ENCODE results near the gene ADGRE1. TPM values are rescaled to one million over a fixed set of nuclear protein-coding genes. Genes with fewer than 3 reads are reported as not detected.

ADGRE1 gene
- total and polyA plus RNA-seq, 8 donors = 0.09 to 15.2 (median 0.34) TPM

DNA sequence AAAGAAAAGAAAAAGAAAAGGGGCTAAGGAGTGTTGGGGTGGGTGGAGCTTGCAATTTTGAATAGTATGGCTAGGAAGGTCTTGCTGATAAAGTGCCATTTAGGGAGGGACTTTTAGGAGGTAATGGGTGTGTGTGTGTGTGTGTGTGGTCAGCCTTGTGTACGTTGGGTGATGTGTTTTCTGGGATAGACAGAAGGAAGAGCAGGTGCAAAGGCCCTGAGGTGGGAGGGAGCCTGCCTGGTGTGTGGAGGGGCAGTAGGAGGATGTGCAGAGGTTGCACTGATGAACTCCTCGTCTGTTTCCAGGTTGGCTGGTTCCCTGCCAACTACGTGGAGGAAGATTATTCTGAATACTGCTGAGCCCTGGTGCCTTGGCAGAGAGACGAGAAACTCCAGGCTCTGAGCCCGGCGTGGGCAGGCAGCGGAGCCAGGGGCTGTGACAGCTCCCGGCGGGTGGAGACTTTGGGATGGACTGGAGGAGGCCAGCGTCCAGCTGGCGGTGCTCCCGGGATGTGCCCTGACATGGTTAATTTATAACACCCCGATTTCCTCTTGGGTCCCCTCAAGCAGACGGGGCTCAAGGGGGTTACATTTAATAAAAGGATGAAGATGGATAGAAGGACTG lies 30.5 kb upstream of the ADGRE1 start:
- Histone ChIP-seq H3K27ac (no peak overlapping the region), H3K36me3 (peaks cover 0 to 53% of the 10 kb centered on the region in 2 donors), H3K27me3 (peaks cover 0 to 5% of the 10 kb centered on the region in 2 donors), H3K9me3 (no peaks in the 10 kb centered on the region), H3K4me3 (no peak overlapping the region), H3K4me1 (no peaks in the 10 kb centered on the region)
- ATAC-seq (no peak), DNase-seq (peak in 1 of 4 donors; percentile 74)
- TF ChIP-seq, protein P1, sequence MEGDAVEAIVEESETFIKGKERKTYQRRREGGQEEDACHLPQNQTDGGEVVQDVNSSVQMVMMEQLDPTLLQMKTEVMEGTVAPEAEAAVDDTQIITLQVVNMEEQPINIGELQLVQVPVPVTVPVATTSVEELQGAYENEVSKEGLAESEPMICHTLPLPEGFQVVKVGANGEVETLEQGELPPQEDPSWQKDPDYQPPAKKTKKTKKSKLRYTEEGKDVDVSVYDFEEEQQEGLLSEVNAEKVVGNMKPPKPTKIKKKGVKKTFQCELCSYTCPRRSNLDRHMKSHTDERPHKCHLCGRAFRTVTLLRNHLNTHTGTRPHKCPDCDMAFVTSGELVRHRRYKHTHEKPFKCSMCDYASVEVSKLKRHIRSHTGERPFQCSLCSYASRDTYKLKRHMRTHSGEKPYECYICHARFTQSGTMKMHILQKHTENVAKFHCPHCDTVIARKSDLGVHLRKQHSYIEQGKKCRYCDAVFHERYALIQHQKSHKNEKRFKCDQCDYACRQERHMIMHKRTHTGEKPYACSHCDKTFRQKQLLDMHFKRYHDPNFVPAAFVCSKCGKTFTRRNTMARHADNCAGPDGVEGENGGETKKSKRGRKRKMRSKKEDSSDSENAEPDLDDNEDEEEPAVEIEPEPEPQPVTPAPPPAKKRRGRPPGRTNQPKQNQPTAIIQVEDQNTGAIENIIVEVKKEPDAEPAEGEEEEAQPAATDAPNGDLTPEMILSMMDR (IDR thresholded peaks at IDR 0.05) = no peak
- intact Hi-C loops (cut with DNase I) = no loop called here

DNA sequence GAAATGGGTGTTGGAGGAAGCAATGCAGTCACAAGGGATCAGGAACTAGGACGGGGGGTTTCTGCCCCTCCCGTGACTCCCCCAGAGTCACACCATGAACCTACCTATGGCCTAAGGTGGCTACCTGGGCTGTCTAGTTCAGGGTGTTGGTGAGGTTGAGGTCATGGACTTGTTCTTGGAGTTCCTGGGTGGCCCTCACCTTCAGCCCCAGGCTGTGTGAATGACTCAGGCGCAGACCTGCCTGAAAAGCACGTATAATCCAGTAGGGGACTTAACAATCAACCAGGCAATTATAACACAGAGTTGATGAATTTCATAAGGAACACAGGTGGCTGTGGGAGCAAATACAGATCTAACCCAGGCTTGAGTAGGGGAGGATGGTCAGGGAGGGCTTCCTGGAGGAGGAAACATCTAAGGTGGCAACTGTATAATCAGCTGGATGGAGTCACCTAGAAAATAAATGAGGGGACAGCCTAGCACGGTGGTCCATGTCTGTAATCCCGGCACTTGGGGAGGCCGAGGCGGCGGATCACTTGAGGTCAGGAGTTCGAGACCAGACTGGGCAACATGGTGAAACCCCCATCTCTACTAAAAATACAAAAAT lies 25.6 kb upstream of the ADGRE1 start:
- intact Hi-C loops (cut with DNase I) = loop anchor here (5.0 to 10.0 kb wide), 2 partner anchors 127 to 229 kb away; partner anchors contain the start of genes GPR108 (in 2 of the 2) and TRIP10 (in 2 of the 2)
- Histone ChIP-seq H3K27ac (no peak overlapping the region), H3K9me3 (no peaks in the 10 kb centered on the region), H3K36me3 (peaks cover 0 to 8% of the 10 kb centered on the region in 2 donors), H3K4me1 (peaks cover 0 to 12% of the 10 kb centered on the region in 2 donors), H3K27me3 (peaks cover 0 to 15% of the 10 kb centered on the region in 2 donors), H3K4me3 (no peak overlapping the region)
- TF ChIP-seq, protein P1 (IDR thresholded peaks at IDR 0.05) = no peak
- DNase-seq (peak in 1 of 4 donors; percentile 7), ATAC-seq (no peak)

- peaks cover 0 to 15% of the 10 kb centered on the region in 2 donors for H3K27me3 ChIP-seq
- H3K4me1 ChIP-seq = peaks cover 0 to 21% of the 10 kb centered on the region in 2 donors
- intact Hi-C loops (cut with DNase I) = loop anchor here (5.0 to 10.0 kb wide), 2 partner anchors 128 to 230 kb away; partner anchors contain the start of genes GPR108 (in 2 of the 2) and TRIP10 (in 2 of the 2)
- peak overlapping the region in 1 of 2 donors; percentile 63 for H3K27ac ChIP-seq
- peak; percentile 96 for ATAC-seq
- peak; percentile 80 to 93 (median 88) for DNase-seq
- TF ChIP-seq, protein P1 (IDR thresholded peaks at IDR 0.05) = peak; percentile 86 to 92
- peaks cover 0 to 2% of the 10 kb centered on the region in 2 donors for H3K36me3 ChIP-seq
- no peaks in the 10 kb centered on the region for H3K9me3 ChIP-seq
- H3K4me3 ChIP-seq = peak overlapping the region; percentile 22 to 35
These were observed 24.7 kb upstream of the ADGRE1 start for GRCh38 chr19:6862673-6863078.

DNA sequence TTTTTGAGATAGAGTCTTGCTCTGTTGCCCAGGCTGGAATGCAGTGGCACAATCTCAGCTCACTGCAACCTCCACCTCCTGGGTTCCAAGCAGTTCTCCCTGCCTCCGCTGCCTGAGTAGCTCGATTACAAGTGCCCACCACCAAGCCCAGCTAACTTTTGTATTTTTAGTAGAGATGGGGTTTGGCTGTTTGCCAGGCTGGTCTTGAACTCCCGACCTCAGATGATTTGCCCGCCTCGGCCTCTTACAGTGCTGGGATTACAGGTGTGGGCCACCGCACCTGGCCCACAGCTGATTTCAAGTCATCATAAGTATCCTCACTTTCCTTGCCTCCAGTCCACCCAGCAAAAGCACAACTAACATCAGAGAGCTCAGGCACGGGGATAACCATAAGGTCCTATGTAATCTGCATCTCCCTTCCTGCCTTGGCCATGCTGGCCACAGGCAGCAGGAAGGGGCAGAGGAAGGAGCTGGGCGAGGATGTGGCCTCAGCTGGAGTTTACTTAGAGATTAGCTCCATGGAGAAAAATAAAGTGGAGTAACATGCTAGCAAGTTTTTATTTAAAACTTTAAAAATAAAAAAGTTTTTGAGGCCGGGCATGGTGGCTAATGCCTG lies 22.9 kb upstream of the ADGRE1 start:
- no peak for ATAC-seq
- Histone ChIP-seq H3K27me3 (peaks cover 0 to 18% of the 10 kb centered on the region in 2 donors), H3K4me1 (peaks cover 0 to 37% of the 10 kb centered on the region in 2 donors), H3K36me3 (no peaks in the 10 kb centered on the region), H3K27ac (no peak overlapping the region), H3K9me3 (no peaks in the 10 kb centered on the region), H3K4me3 (no peak overlapping the region)
- intact Hi-C loops (cut with DNase I) = loop anchor here (5.0 to 10.0 kb wide), 2 partner anchors 130 to 232 kb away; partner anchors contain the start of genes GPR108 (in 2 of the 2) and TRIP10 (in 2 of the 2)
- TF ChIP-seq, protein P1 (IDR thresholded peaks at IDR 0.05) = no peak
- DNase-seq = no peak
